ENCODE measurements around the gene SPDYE1. TPM values are rescaled to one million over a fixed set of nuclear protein-coding genes. Genes with fewer than 3 reads are reported as not detected.
"Not testable (repeated sequence)": the region's sequence is repeated elsewhere in the genome, so short reads cannot be mapped to it uniquely, and the experiment has no call there.

Gene SPDYE1
- total RNA-seq, 1 experiment from 2014 or later, result not detected

DNA sequence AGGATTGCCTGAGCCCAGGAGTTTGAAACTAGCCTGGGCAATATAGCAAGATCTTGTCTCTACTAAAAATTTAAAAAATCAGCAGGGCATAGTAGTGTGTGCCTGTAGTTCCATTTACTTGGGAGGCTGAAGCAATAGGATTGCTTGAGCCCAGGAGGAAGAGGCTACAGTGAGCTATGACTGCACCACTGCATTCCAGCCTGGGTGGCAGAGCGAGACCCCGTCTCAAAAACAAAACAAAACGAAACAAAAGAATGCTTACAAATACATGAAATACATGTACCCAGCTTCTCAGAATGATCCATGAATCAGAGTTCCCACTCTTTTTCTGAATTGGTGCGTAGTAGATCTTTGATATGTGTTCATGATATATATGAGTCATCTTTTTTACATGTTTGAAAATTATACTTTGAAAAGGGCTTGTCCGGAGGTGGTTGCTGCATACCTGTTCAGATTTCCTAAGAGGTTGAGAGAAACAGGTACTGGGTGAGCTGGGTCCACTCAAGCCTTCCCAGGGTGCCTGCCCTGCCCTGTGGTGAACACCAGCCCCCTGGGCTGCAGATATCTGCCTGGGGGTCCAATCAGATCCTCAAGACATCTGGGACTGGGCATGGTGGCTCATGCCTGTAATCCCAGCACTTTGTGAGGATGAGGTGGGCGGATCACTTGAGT lies 25.2 kb downstream of the SPDYE1 start:
- H3K4me1 ChIP-seq (ENCODE audit: insufficient read depth, low read length, poor library complexity, severe bottlenecking); H3K4me3 ChIP-seq (ENCODE audit: low read depth, low read length, poor library complexity, severe bottlenecking); H3K27me3 ChIP-seq (replicated peaks; ENCODE audit: insufficient read depth, low read depth, low read length, poor library complexity); intact Hi-C loops (cut with micrococcal nuclease; ENCODE audit: unreplicated experiment); H3K9me3 ChIP-seq (ENCODE audit: low read depth, low read length, poor library complexity, severe bottlenecking); DNase-seq (ENCODE audit: low spot score); BruUV-seq (replicated peaks); H3K36me3 ChIP-seq (ENCODE audit: insufficient read depth, low read length, poor library complexity, severe bottlenecking); H3K27ac ChIP-seq (ENCODE audit: low read depth, low read length, poor library complexity, severe bottlenecking); CTCF ChIA-PET; POLR2A ChIA-PET (ENCODE audit: low non-redundant PET): not testable (repeated sequence)

- BruUV-seq (replicated peaks); POLR2A ChIA-PET (ENCODE audit: low non-redundant PET); intact Hi-C loops (cut with micrococcal nuclease; ENCODE audit: unreplicated experiment): not testable (repeated sequence)
Measured at GRCh38 chr7:44029433-44029832, 31.7 kb downstream of the SPDYE1 start.

GRCh38 chr7:44030029-44030428 lies 32.3 kb downstream of the SPDYE1 start:
- H3K27me3 ChIP-seq (replicated peaks; ENCODE audit: insufficient read depth, low read depth, low read length, poor library complexity); H3K4me3 ChIP-seq (ENCODE audit: low read depth, low read length, poor library complexity, severe bottlenecking); H3K9me3 ChIP-seq (ENCODE audit: low read depth, low read length, poor library complexity, severe bottlenecking); BruUV-seq (replicated peaks); CTCF ChIA-PET; POLR2A ChIA-PET (ENCODE audit: low non-redundant PET); intact Hi-C loops (cut with micrococcal nuclease; ENCODE audit: unreplicated experiment); H3K4me1 ChIP-seq (ENCODE audit: insufficient read depth, low read length, poor library complexity, severe bottlenecking); H3K27ac ChIP-seq (ENCODE audit: low read depth, low read length, poor library complexity, severe bottlenecking); DNase-seq (ENCODE audit: low spot score); H3K36me3 ChIP-seq (ENCODE audit: insufficient read depth, low read length, poor library complexity, severe bottlenecking): not testable (repeated sequence)

More at GRCh38 chr7:44029433-44029832, 31.7 kb downstream of the SPDYE1 start:
- CTCF ChIA-PET; H3K4me3 ChIP-seq (ENCODE audit: low read depth, low read length, poor library complexity, severe bottlenecking); H3K36me3 ChIP-seq (ENCODE audit: insufficient read depth, low read length, poor library complexity, severe bottlenecking); H3K9me3 ChIP-seq (ENCODE audit: low read depth, low read length, poor library complexity, severe bottlenecking); H3K27me3 ChIP-seq (replicated peaks; ENCODE audit: insufficient read depth, low read depth, low read length, poor library complexity); H3K27ac ChIP-seq (ENCODE audit: low read depth, low read length, poor library complexity, severe bottlenecking); DNase-seq (ENCODE audit: low spot score); H3K4me1 ChIP-seq (ENCODE audit: insufficient read depth, low read length, poor library complexity, severe bottlenecking): not testable (repeated sequence)

GRCh38 chr7:44031319-44031718 lies 33.6 kb downstream of the SPDYE1 start:
- H3K4me3 ChIP-seq (ENCODE audit: low read depth, low read length, poor library complexity, severe bottlenecking); CTCF ChIA-PET; H3K4me1 ChIP-seq (ENCODE audit: insufficient read depth, low read length, poor library complexity, severe bottlenecking); H3K27ac ChIP-seq (ENCODE audit: low read depth, low read length, poor library complexity, severe bottlenecking); DNase-seq (ENCODE audit: low spot score); intact Hi-C loops (cut with micrococcal nuclease; ENCODE audit: unreplicated experiment); H3K27me3 ChIP-seq (replicated peaks; ENCODE audit: insufficient read depth, low read depth, low read length, poor library complexity); H3K36me3 ChIP-seq (ENCODE audit: insufficient read depth, low read length, poor library complexity, severe bottlenecking); POLR2A ChIA-PET (ENCODE audit: low non-redundant PET); BruUV-seq (replicated peaks); H3K9me3 ChIP-seq (ENCODE audit: low read depth, low read length, poor library complexity, severe bottlenecking): not testable (repeated sequence)

GRCh38 chr7:44032031-44032430 lies 34.3 kb downstream of the SPDYE1 start:
- DNase-seq (ENCODE audit: low spot score); POLR2A ChIA-PET (ENCODE audit: low non-redundant PET); BruUV-seq (replicated peaks); intact Hi-C loops (cut with micrococcal nuclease; ENCODE audit: unreplicated experiment); H3K4me1 ChIP-seq (ENCODE audit: insufficient read depth, low read length, poor library complexity, severe bottlenecking); H3K36me3 ChIP-seq (ENCODE audit: insufficient read depth, low read length, poor library complexity, severe bottlenecking); H3K27me3 ChIP-seq (replicated peaks; ENCODE audit: insufficient read depth, low read depth, low read length, poor library complexity); H3K4me3 ChIP-seq (ENCODE audit: low read depth, low read length, poor library complexity, severe bottlenecking); H3K9me3 ChIP-seq (ENCODE audit: low read depth, low read length, poor library complexity, severe bottlenecking); H3K27ac ChIP-seq (ENCODE audit: low read depth, low read length, poor library complexity, severe bottlenecking): not testable (repeated sequence)
- CTCF ChIA-PET, result interaction anchor here (0.6 kb wide), 1 partner anchor 22 kb away, joined by 3 read pairs; no protein-coding TSS in a partner anchor

DNA sequence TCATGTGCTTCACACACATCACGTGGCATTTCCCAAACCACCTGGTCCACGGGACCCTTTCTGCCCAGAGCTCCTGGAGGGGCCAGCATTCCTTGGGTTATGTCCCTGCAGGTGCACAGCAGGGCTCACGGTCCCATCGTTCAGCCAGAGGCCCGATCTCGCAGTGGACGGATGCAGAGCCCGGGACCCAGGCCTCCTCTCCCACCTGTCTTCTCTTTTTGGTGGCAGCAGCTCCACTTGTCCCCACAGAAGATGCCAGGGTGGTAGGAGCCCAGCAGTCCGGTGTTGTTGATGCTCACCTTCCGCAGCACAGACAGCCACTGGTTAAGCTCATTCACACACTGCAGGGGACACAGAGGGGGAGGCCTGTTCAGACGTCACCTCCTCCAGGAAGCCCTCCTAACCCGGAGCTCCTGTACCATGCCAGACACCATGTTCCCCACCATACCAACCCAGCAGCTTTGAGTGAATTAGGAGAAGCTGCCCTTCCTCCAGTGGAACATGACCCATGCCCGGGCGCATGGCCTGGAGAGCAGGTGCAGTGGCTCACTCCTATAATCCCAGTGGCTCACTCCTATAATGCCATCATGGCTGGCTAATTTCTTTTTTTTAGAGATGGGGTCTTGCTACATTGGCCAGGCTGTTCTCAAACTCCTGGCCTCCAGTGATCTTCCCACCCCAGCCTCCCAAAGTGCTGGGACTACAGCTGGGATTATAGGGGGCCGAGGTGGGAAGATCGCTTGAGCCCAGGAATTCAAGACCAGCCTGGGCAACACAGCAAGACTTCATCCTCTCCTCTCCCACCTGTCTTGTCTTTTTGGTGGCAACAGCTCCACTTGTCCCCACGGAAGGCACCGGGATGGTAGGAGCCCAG lies 36.5 kb downstream of the SPDYE1 start:
- intact Hi-C loops (cut with micrococcal nuclease; ENCODE audit: unreplicated experiment); BruUV-seq (replicated peaks): not testable (repeated sequence)

DNA sequence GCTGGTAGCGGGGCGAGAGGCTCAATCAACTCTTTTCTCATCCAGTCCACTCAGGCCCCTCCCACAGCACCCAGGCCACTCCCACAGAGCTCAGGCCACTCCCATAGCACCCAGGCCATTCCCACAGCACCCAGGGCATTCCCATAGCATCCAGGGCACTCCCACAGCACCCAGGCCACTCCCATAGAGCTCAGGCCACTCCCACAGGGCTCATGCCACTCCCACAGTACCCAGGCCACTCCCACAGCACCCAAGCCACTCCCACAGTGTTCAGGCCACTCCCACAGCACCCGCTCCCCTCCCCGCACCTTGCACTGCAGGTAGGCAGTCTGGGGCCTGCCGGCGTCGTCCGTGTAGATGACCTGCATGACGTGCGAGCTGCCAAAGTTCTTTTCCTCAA lies 38.7 kb downstream of the SPDYE1 start:
- H3K27ac ChIP-seq (ENCODE audit: low read depth, low read length, poor library complexity, severe bottlenecking); BruUV-seq (replicated peaks); POLR2A ChIA-PET (ENCODE audit: low non-redundant PET); H3K4me3 ChIP-seq (ENCODE audit: low read depth, low read length, poor library complexity, severe bottlenecking); CTCF ChIA-PET; DNase-seq (ENCODE audit: low spot score); intact Hi-C loops (cut with micrococcal nuclease; ENCODE audit: unreplicated experiment); H3K27me3 ChIP-seq (replicated peaks; ENCODE audit: insufficient read depth, low read depth, low read length, poor library complexity); H3K9me3 ChIP-seq (ENCODE audit: low read depth, low read length, poor library complexity, severe bottlenecking); H3K4me1 ChIP-seq (ENCODE audit: insufficient read depth, low read length, poor library complexity, severe bottlenecking); H3K36me3 ChIP-seq (ENCODE audit: insufficient read depth, low read length, poor library complexity, severe bottlenecking): not testable (repeated sequence)

More for the DNA sequence above, 36.5 kb downstream of the SPDYE1 start:
- H3K36me3 ChIP-seq (ENCODE audit: insufficient read depth, low read length, poor library complexity, severe bottlenecking); H3K27me3 ChIP-seq (replicated peaks; ENCODE audit: insufficient read depth, low read depth, low read length, poor library complexity); CTCF ChIA-PET; DNase-seq (ENCODE audit: low spot score); H3K27ac ChIP-seq (ENCODE audit: low read depth, low read length, poor library complexity, severe bottlenecking); POLR2A ChIA-PET (ENCODE audit: low non-redundant PET); H3K4me3 ChIP-seq (ENCODE audit: low read depth, low read length, poor library complexity, severe bottlenecking); H3K4me1 ChIP-seq (ENCODE audit: insufficient read depth, low read length, poor library complexity, severe bottlenecking); H3K9me3 ChIP-seq (ENCODE audit: low read depth, low read length, poor library complexity, severe bottlenecking): not testable (repeated sequence)

Data from A673 (cell line).